Erythroblast (primary cell): ENCODE data around the gene ERCC1.

Experiments
- GATA1 ChIP-seq: IDR thresholded peaks from 2 replicates; pipeline ENCODE4 v1.6.1; 2011; ENCODE audit warnings: low read depth, mild to moderate bottlenecking, control low read depth, low read length, moderate library complexity
- POLR2A ChIP-seq: IDR thresholded peaks from 2 replicates; pipeline ENCODE4 v1.6.1; 2011; ENCODE audit warnings: mild to moderate bottlenecking, low read length

GRCh38 chr19:45368737-45369340 lies 54.9 kb downstream of the ERCC1 start:
- no peak for TF ChIP-seq POLR2A
- no peak for TF ChIP-seq GATA1
